HepG2 (cell line): Measurements from ENCODE around the gene DENND4A. TPM values are rescaled to one million over a fixed set of nuclear protein-coding genes. Genes with fewer than 3 reads are reported as not detected.

Experiments
- ATAC-seq: fragments of 200-7000 bp; cut with Tn5 transposase; 3 replicates; pipeline ENCODE4 v1.9.1; 2020; ENCODE audit warnings: mild to moderate bottlenecking, moderate library complexity
- BruUV-seq: library from RNA; stranded (reverse); fragments of 400-500 nt; replicated peaks from 2 replicates; lab custom pipeline; 2021; lab: Mats Ljungman, UMichigan
- CTCF ChIA-PET: fragments of 300-600 bp; formaldehyde crosslinking; extraction: SDS; loops from one replicate; lab custom pipeline; 2021; ENCODE audit warnings: low total read pairs, inconsistent platforms, low intra/inter-chr PET ratio; lab: Yijun Ruan, JAX
- POLR2A ChIA-PET: fragments of 350-600 bp; sonication (Branson Sonifier 250); formaldehyde crosslinking; loops from one replicate; lab custom pipeline; 2020; ENCODE audit warnings: antibody characterized with exemption, inconsistent platforms; lab: Yijun Ruan, JAX
- DNase-seq: peaks from one replicate; pipeline ENCODE4 v3.0.0-alpha.2; 2015; ENCODE audit warnings: low spot score
- FAIRE-seq: peaks from 3 replicates; lab custom pipeline; 2011; peaks lifted over from hg19 to GRCh38; lab: Jason Lieb, UNC
- H2AFZ ChIP-seq: one replicate; pipeline ENCODE4 v1.6.1; 2011; ENCODE audit warnings: low read length, inconsistent platforms
- H3K27ac ChIP-seq: fragments of 300-600 bp; 3 replicates; pipeline ENCODE4 v1.8.0; 2011; ENCODE audit warnings: mixed run types, mild to moderate bottlenecking, mixed read lengths, low read length, inconsistent platforms; ENCODE audit not compliant: insufficient read depth; ENCODE audit errors: extremely low read length
- H3K27me3 ChIP-seq, 2 experiments: fragments of 200-600 bp in 1 of 2; 2 replicates in 1 of 2; 3 replicates in 1 of 2; pipeline versions ENCODE4 v1.6.0 to v1.8.0; 2011; ENCODE audit warnings: low read length in 2 of 2, mild to moderate bottlenecking in 2 of 2, moderate library complexity in 2 of 2, inconsistent platforms in 1 of 2; ENCODE audit not compliant: insufficient read depth in 2 of 2, control insufficient read depth in 1 of 2
- H3K36me3 ChIP-seq, 2 experiments: fragments of 200-600 bp in 1 of 2; replicated peaks in 1 of 2; 2 replicates in 1 of 2; 3 replicates in 1 of 2; pipeline versions ENCODE4 v1.5.1 to v1.8.0; 2011; ENCODE audit warnings: low read length in 2 of 2, inconsistent platforms in 1 of 2; ENCODE audit not compliant: insufficient read depth in 2 of 2, control insufficient read depth in 1 of 2
- H3K4me1 ChIP-seq: 2 replicates; pipeline ENCODE4 v1.5.1; 2012; ENCODE audit warnings: low read length, inconsistent platforms; ENCODE audit not compliant: insufficient read depth
- H3K4me2 ChIP-seq: 2 replicates; pipeline ENCODE4 v1.6.0; 2011; ENCODE audit warnings: low read depth, low read length, inconsistent platforms
- H3K4me3 ChIP-seq, 3 experiments: fragments of 200-600 bp in 1 of 3; sonication (generic), shearing (Covaris generic) in 1 of 3; replicated peaks in 1 of 3; 2 replicates each; pipeline ENCODE4 v1.5.1; 2011 to 2016; ENCODE audit warnings: low read length in 3 of 3, inconsistent platforms in 2 of 3, low read depth in 2 of 3, mild to moderate bottlenecking in 2 of 3, control low read depth in 1 of 3, mixed read lengths in 1 of 3; ENCODE audit not compliant: insufficient read depth in 1 of 3
- H3K79me2 ChIP-seq: one replicate; pipeline ENCODE4 v1.6.1; 2011; ENCODE audit warnings: low read length, inconsistent platforms; ENCODE audit not compliant: insufficient read depth
- H3K9ac ChIP-seq: 2 replicates; pipeline ENCODE4 v1.6.0; 2011; ENCODE audit warnings: mild to moderate bottlenecking, low read depth, low read length, inconsistent platforms; ENCODE audit not compliant: insufficient read depth
- H3K9me3 ChIP-seq: 2 replicates; pipeline ENCODE4 v1.5.1; 2012; ENCODE audit warnings: mild to moderate bottlenecking, low read length
- H4K20me1 ChIP-seq: 2 replicates; pipeline ENCODE4 v1.6.0; 2011; ENCODE audit warnings: inconsistent platforms, mild to moderate bottlenecking, low read length, moderate library complexity; ENCODE audit not compliant: insufficient read depth
- ATF7-NPFF ChIP-seq: sonication (generic); formaldehyde crosslinking; IDR thresholded peaks from 2 replicates; pipeline ENCODE4 v1.8.1; 2023; ENCODE audit warnings: mild to moderate bottlenecking, low read depth, missing genetic modification reagents, moderate library complexity
- CEBPG ChIP-seq: IDR thresholded peaks from 2 replicates; pipeline ENCODE4 v1.6.1; 2016
- IRF2 ChIP-seq: IDR thresholded peaks from 2 replicates; pipeline ENCODE4 v1.6.1; 2018; ENCODE audit warnings: missing genetic modification reagents, missing compliant biosample characterization
- MAZ ChIP-seq, 2 experiments: sonication (generic) in 1 of 2; formaldehyde crosslinking in 1 of 2; IDR thresholded peaks; 2 replicates each; pipeline versions ENCODE4 v1.5.0 to v1.6.1; 2012 to 2020; ENCODE audit warnings: low read depth in 2 of 2, mild to moderate bottlenecking in 2 of 2, borderline replicate concordance in 1 of 2, improper control_type of control experiment in 1 of 2, low read length in 1 of 2, missing genetic modification reagents in 1 of 2, moderate library complexity in 1 of 2
- MTF2 ChIP-seq: sonication (generic); formaldehyde crosslinking; IDR thresholded peaks from 2 replicates; pipeline ENCODE4 v1.5.0; 2020; ENCODE audit warnings: missing genetic modification reagents, borderline replicate concordance
- RBFOX2 ChIP-seq: fragments of 200-400 bp; formaldehyde crosslinking; IDR thresholded peaks from 2 replicates; pipeline ENCODE4 v1.6.1; 2017; ENCODE audit warnings: low read depth, mild to moderate bottlenecking, low read length
- SP4 ChIP-seq: sonication (generic); formaldehyde crosslinking; IDR thresholded peaks from 2 replicates; pipeline ENCODE4 v1.8.1; 2023; ENCODE audit warnings: mild to moderate bottlenecking, missing genetic modification reagents
- ZFP62 ChIP-seq: sonication (generic); formaldehyde crosslinking; IDR thresholded peaks from 2 replicates; pipeline ENCODE4 v1.4.0; 2020; ENCODE audit warnings: missing genetic modification reagents
- ZNF33A ChIP-seq: sonication (generic); formaldehyde crosslinking; IDR thresholded peaks from 2 replicates; pipeline ENCODE4 v1.5.1; 2020; ENCODE audit warnings: missing genetic modification reagents, mild to moderate bottlenecking, moderate library complexity, borderline replicate concordance
- ZNF546 ChIP-seq: sonication (generic); formaldehyde crosslinking; conservative IDR thresholded peaks from 2 replicates; pipeline ENCODE4 v1.8.1; 2023; ENCODE audit warnings: mild to moderate bottlenecking, missing genetic modification reagents
- ZSCAN22 ChIP-seq: sonication (generic); formaldehyde crosslinking; IDR thresholded peaks from 2 replicates; pipeline ENCODE4 v1.4.0; 2020; ENCODE audit warnings: mild to moderate bottlenecking, missing genetic modification reagents
- ZSCAN29 ChIP-seq: sonication (generic); formaldehyde crosslinking; conservative IDR thresholded peaks from 2 replicates; pipeline ENCODE4 v1.4.0; 2020; ENCODE audit warnings: mild to moderate bottlenecking, missing genetic modification reagents
- WGBS: methylation state at CpG from one replicate; pipeline ENCODE4 v1.1.6; 2017; ENCODE audit warnings: low lambda C conversion rate; 5-methylcytosine and 5-hydroxymethylcytosine counted together
- in situ Hi-C: cut with HindIII; loops from 2 replicates; pipeline ENCODE4 v1.10.0; 2017; ENCODE audit warnings: low pct_unique_long_range_greater_than_20kb; ENCODE audit not compliant: extremely low pct_ligation_motif_present
- intact Hi-C: fragments of 100-400 bp; cut with micrococcal nuclease; formaldehyde crosslinking; loops from one replicate; pipeline ENCODE4 v1.10.0; 2022; ENCODE audit not compliant: unreplicated experiment
- polyA plus RNA-seq, 8 experiments: library from polyadenylated mRNA; depleted of rRNA in 3 of 8; stranded (reverse) in 7 of 8; unstranded in 1 of 8; fragments of >200 nt; fragmentation: Illumina TruSeq in 4 of 8; extraction: Trizol in 4 of 8; gene quantifications; 2 replicates each; pipeline versions ENCODE4 v1.2.1 to v1.2.3, GENCODE V29; 2011 to 2016; ENCODE audit warnings: low read depth in 4 of 8, missing spikeins in 1 of 8, mixed read lengths in 1 of 8; ENCODE audit not compliant: insufficient read depth in 1 of 8
- total RNA-seq, 5 experiments: library from RNA; depleted of rRNA; stranded (reverse); fragments of >200 nt; fragmentation: Illumina TruSeq; extraction: Trizol; gene quantifications; 2 replicates each; pipeline ENCODE4 v1.2.3, GENCODE V29; 2016; ENCODE audit warnings: low read depth in 1 of 5

DENND4A gene
- total and polyA plus RNA-seq, 2 of the 13 experiments (the other 11 are each of a cell fraction or from before 2014, with no cell fraction given): 13.2 to 18.6 TPM

DNA sequence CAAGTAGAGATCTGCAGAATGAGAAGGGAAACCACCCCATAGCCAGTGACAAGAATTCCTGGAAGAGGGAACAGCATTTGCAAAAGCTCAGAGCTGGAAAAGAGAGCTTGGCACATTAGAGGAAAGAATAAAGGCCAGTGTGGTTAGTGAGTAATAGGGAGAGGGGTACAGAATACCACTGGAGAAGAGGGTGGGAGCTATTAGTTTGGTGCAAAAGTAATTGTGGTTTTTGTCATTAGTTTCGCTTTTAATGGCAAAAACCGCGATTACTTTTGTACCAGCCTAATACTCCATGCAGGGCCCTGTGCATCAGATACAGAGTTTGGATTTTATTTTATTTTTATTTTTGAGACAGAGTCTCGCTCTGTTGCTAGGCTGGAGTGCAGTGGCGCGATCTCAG, 160.6 kb downstream of the DENND4A start:
- no TSS peak for BruUV-seq
- FAIRE-seq: no peak
- Histone ChIP-seq H3K9ac (no peak overlapping the region), H3K36me3 (no peaks in the 10 kb centered on the region; a peak in 1 of 5 replicates), H3K4me1 (peaks cover 22% of the 10 kb centered on the region), H3K27me3 (no peaks in the 10 kb centered on the region), H3K79me2 (no peaks in the 10 kb centered on the region)
- DNase-seq: no peak
- intact Hi-C loops: no loop called here
- TF ChIP-seq ZNF546 (CRISPR knock-in tag): no peak
- TF ChIP-seq RBFOX2: no peak
- no peak for TF ChIP-seq SP4
- TF ChIP-seq ATF7-NPFF (CRISPR knock-in tag): no peak
- no peak for TF ChIP-seq ZSCAN29 (CRISPR knock-in tag)
- TF ChIP-seq IRF2 (CRISPR knock-in tag): no peak
- no peak for TF ChIP-seq MTF2 (CRISPR knock-in tag)
- no peak for TF ChIP-seq CEBPG (CRISPR knock-in tag)
- TF ChIP-seq MAZ (IDR thresholded peaks at IDR 0.05; ENCODE audit: borderline replicate concordance, low read depth, low read length): no peak
- TF ChIP-seq MAZ (CRISPR knock-in tag; IDR thresholded peaks at IDR 0.05; ENCODE audit: low read depth): no peak
- TF ChIP-seq ZNF33A (CRISPR knock-in tag): no peak
- TF ChIP-seq ZSCAN22 (CRISPR knock-in tag): no peak
- TF ChIP-seq ZFP62: no peak
- TF ChIP-seq, all 625 proteins: peak for 0
- H4K20me1 ChIP-seq: no peaks in the 10 kb centered on the region
- no peak overlapping the region for H3K4me2 ChIP-seq
- no peak for ATAC-seq
- no peak overlapping the region for H2AFZ ChIP-seq
- in situ Hi-C loops: loop anchor here (25.0 kb wide), 1 partner anchor 231 kb away; the partner anchor contains the start of gene RAB11A
- CTCF ChIA-PET: no interaction called here
- H3K4me3 ChIP-seq: no peak overlapping the region
- H3K9me3 ChIP-seq: no peaks in the 10 kb centered on the region
- 96% methylated on average over 6 of the region's 6 CpGs for WGBS
- H3K27ac ChIP-seq: no peak overlapping the region
- POLR2A ChIA-PET: no interaction called here
